A549 (cell line): ENCODE measurements around the gene MYLK2. TPM values are rescaled to one million over a fixed set of nuclear protein-coding genes. Genes with fewer than 3 reads are reported as not detected.

ENCODE experiments used
- ATAC-seq, 2 experiments: fragments of 200-7000 bp in 1 of 2; fragments of >200 bp in 1 of 2; cut with Nextera tagmentation in 1 of 2; cut with Tn5 transposase in 1 of 2; 3 replicates each; pipeline versions ENCODE4 v1.8.0 to v1.9.1; 2018 to 2020; ENCODE audit warnings: mild to moderate bottlenecking in 1 of 2, moderate library complexity in 1 of 2
- CTCF ChIA-PET: fragments of 300-600 bp; sonication (Branson Sonifier 250); formaldehyde crosslinking; extraction: SDS; loops from one replicate; lab custom pipeline; 2021; ENCODE audit warnings: antibody characterized with exemption, inconsistent platforms; lab: Yijun Ruan, JAX
- POLR2A ChIA-PET: fragments of 350-600 bp; formaldehyde crosslinking; extraction: SDS; loops from one replicate; lab custom pipeline; 2021; ENCODE audit warnings: antibody characterized with exemption, inconsistent platforms; lab: Yijun Ruan, JAX
- DNase-seq, 2 experiments: peaks; one replicate each; pipeline versions ENCODE4 v3.0.0 to v3.0.0-alpha.2; 2011 to 2016; ENCODE audit warnings: low read depth in 1 of 2, low spot score in 1 of 2
- FAIRE-seq: peaks from 2 replicates; lab custom pipeline; 2011; peaks lifted over from hg19 to GRCh38; lab: Jason Lieb, UNC
- H3K27ac ChIP-seq, 2 experiments: fragments of >200 bp; sonication (Bioruptor Twin); formaldehyde crosslinking; 3 replicates each; pipeline ENCODE4 v1.5.1; 2016 to 2017
- H3K4me1 ChIP-seq: fragments of >200 bp; sonication (Bioruptor Twin); formaldehyde crosslinking; 3 replicates; pipeline ENCODE4 v1.6.1; 2016
- H3K4me2 ChIP-seq: fragments of >200 bp; sonication (Bioruptor Twin); formaldehyde crosslinking; 3 replicates; pipeline ENCODE4 v1.6.1; 2016
- H3K4me3 ChIP-seq: fragments of >200 bp; sonication (Bioruptor Twin); formaldehyde crosslinking; 3 replicates; pipeline ENCODE4 v1.5.1; 2016
- H3K9me3 ChIP-seq: fragments of >200 bp; sonication (Bioruptor Twin); formaldehyde crosslinking; 3 replicates; pipeline ENCODE4 v1.6.1; 2016
- CHD2 ChIP-seq: fragments of 150-350 bp; IDR thresholded peaks from 2 replicates; pipeline ENCODE4 v1.6.1; 2014; ENCODE audit warnings: low read length; ENCODE audit not compliant: partially characterized antibody
- CHD4 ChIP-seq: fragments of 200-600 bp; sonication (generic); IDR thresholded peaks from 2 replicates; pipeline ENCODE4 v1.6.1; 2016; ENCODE audit warnings: antibody characterized with exemption, mild to moderate bottlenecking, borderline replicate concordance
- EHF ChIP-seq: fragments of 250-450 bp; sonication (Bioruptor Pico); IDR thresholded peaks from 2 replicates; pipeline ENCODE4 v1.5.0; 2020; ENCODE audit warnings: mild to moderate bottlenecking
- EHMT2 ChIP-seq: fragments of 200-600 bp; sonication (generic); IDR thresholded peaks from 2 replicates; pipeline ENCODE4 v1.6.1; 2016; ENCODE audit warnings: antibody characterized with exemption, low read depth, mild to moderate bottlenecking, moderate library complexity
- EP300 ChIP-seq, 2 experiments: fragments of >200 bp; sonication (Bioruptor Twin); formaldehyde crosslinking; IDR thresholded peaks; 2 replicates in 1 of 2; 3 replicates in 1 of 2; pipeline ENCODE4 v1.6.1; 2016 to 2017
- ESRRA ChIP-seq: fragments of 150-350 bp; IDR thresholded peaks from 2 replicates; pipeline ENCODE4 v1.6.1; 2014; ENCODE audit warnings: mild to moderate bottlenecking, low read length, borderline replicate concordance
- HOXB5 ChIP-seq: fragments of 250-450 bp; sonication (Bioruptor Pico); IDR thresholded peaks from 2 replicates; pipeline ENCODE4 v1.5.0; 2020; ENCODE audit warnings: mild to moderate bottlenecking, moderate library complexity
- JUN ChIP-seq, 2 experiments: fragments of >200 bp; sonication (Bioruptor Twin); formaldehyde crosslinking; IDR thresholded peaks; 2 replicates in 1 of 2; 3 replicates in 1 of 2; pipeline ENCODE4 v1.6.1; 2016 to 2017
- KDM1A ChIP-seq: fragments of 200-600 bp; sonication (generic); IDR thresholded peaks from 2 replicates; pipeline ENCODE4 v1.6.1; 2016; ENCODE audit warnings: low read depth, mild to moderate bottlenecking
- MAFK ChIP-seq: fragments of 450-650 bp; IDR thresholded peaks from 2 replicates; pipeline ENCODE4 v1.6.1; 2014; ENCODE audit not compliant: partially characterized antibody
- MAZ ChIP-seq: fragments of 150-350 bp; IDR thresholded peaks from 2 replicates; pipeline ENCODE4 v1.6.1; 2014; ENCODE audit warnings: antibody characterized with exemption, low read depth, low read length, borderline replicate concordance
- MYC ChIP-seq: IDR thresholded peaks from 2 replicates; pipeline ENCODE4 v1.6.1; 2012; ENCODE audit warnings: mild to moderate bottlenecking, inconsistent platforms, low read length, improper control_type of control experiment, borderline replicate concordance
- NFE2L2 ChIP-seq: fragments of 150-350 bp; conservative IDR thresholded peaks from 2 replicates; pipeline ENCODE4 v1.6.1; 2014; ENCODE audit warnings: low read length
- PHF8 ChIP-seq: fragments of 200-600 bp; sonication (generic); IDR thresholded peaks from 2 replicates; pipeline ENCODE4 v1.6.1; 2016; ENCODE audit warnings: low read depth, mild to moderate bottlenecking, antibody characterized with exemption, moderate library complexity, borderline replicate concordance
- POLR2AphosphoS2 ChIP-seq: conservative IDR thresholded peaks from 2 replicates; pipeline ENCODE4 v1.6.1; 2012; ENCODE audit warnings: low read length, improper control_type of control experiment, inconsistent platforms
- RAD21 ChIP-seq, 2 experiments: fragments of >200 bp in 1 of 2; sonication (Bioruptor Twin) in 1 of 2; formaldehyde crosslinking in 1 of 2; IDR thresholded peaks in 1 of 2; conservative IDR thresholded peaks in 1 of 2; 2 replicates in 1 of 2; 3 replicates in 1 of 2; pipeline ENCODE4 v1.6.1; 2012 to 2018; ENCODE audit warnings: inconsistent platforms in 1 of 2
- SMC3 ChIP-seq: fragments of >200 bp; sonication (Bioruptor Twin); formaldehyde crosslinking; IDR thresholded peaks from 3 replicates; pipeline ENCODE4 v1.6.1; 2018; ENCODE audit warnings: inconsistent platforms
- SREBF2 ChIP-seq: fragments of 450-650 bp; IDR thresholded peaks from 2 replicates; pipeline ENCODE4 v1.6.1; 2014; ENCODE audit warnings: mild to moderate bottlenecking, moderate library complexity
- TFCP2L1 ChIP-seq: fragments of 250-450 bp; sonication (Bioruptor Pico); IDR thresholded peaks from 2 replicates; pipeline ENCODE4 v1.5.0; 2021; ENCODE audit warnings: mild to moderate bottlenecking
- ZC3H11A ChIP-seq: fragments of 450-650 bp; IDR thresholded peaks from 2 replicates; pipeline ENCODE4 v1.6.1; 2014; ENCODE audit warnings: antibody characterized with exemption, mild to moderate bottlenecking
- ZFP36 ChIP-seq: fragments of 450-650 bp; IDR thresholded peaks from 2 replicates; pipeline ENCODE4 v1.6.1; 2014; ENCODE audit warnings: borderline replicate concordance; ENCODE audit not compliant: partially characterized antibody
- ZNF302 ChIP-seq: fragments of 250-450 bp; sonication (Bioruptor Pico); IDR thresholded peaks from 2 replicates; pipeline ENCODE4 v1.9.0; 2021; ENCODE audit warnings: inconsistent platforms, mild to moderate bottlenecking, moderate library complexity
- WGBS: methylation state at CpG from one replicate; pipeline ENCODE4 v1.1.6; 2017; ENCODE audit errors: missing lambda C conversion rate; 5-methylcytosine and 5-hydroxymethylcytosine counted together
- polyA plus RNA-seq, 4 experiments: library from polyadenylated mRNA; depleted of rRNA in 3 of 4; stranded (reverse); fragments of >200 nt; fragmentation: RNase III in 1 of 4; extraction: RNeasy Plus Mini Kit Qiagen cat#74134 plus additional on column Dnase treatment in 1 of 4; gene quantifications; 2 replicates in 3 of 4; 3 replicates in 1 of 4; pipeline ENCODE4 v1.2.3, GENCODE V29; 2011 to 2017
- TF ChIP-seq, protein P1 (sequence below): fragments of >200 bp; sonication (Bioruptor Twin); formaldehyde crosslinking; IDR thresholded peaks from 3 replicates; pipeline ENCODE4 v1.6.1; 2016
- TF ChIP-seq, protein P2 (sequence below): IDR thresholded peaks from 2 replicates; pipeline ENCODE4 v1.6.1; 2012
- TF ChIP-seq, protein P3 (sequence below): fragments of >200 bp; sonication (Bioruptor Twin); formaldehyde crosslinking; IDR thresholded peaks from 3 replicates; pipeline ENCODE4 v1.5.1; 2016

MYLK2 gene
- polyA plus RNA-seq, 2 of the 4 experiments (the other 2 are of a cell fraction), result 0.09 to 0.36 TPM

DNA sequence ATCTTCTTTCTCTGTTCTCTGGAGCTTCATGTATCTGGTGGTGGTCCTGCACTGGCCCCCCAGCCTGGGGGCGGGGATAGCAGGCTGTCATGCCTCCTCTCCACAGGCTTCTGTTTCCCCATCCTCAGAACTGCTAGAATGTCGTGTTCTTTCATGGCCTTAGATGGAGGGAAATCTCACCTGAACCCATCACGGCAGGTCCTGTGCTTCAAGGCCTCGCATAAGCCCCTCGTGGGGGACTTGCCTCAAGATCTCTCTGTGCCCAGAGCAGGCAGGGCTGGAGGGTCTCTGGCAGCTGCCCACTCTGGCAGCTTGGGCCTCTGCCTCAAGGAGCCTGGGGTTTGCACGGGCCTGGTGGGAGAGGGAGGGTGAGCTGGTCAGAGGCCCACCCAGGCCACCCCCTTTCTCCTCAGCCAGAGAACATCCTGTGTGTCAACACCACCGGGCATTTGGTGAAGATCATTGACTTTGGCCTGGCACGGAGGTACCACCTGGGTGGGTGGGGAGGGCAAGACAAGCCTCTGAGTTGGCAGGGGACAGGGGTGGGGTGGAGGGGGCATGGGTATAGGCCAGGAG is 11.3 kb downstream of the MYLK2 start:
- CTCF ChIA-PET, result interaction anchor here (0.8 to 10.8 kb wide), 9 partner anchors 8 to 200 kb away, joined by 3 to 133 read pairs (median 4); partner anchors contain the start of gene FOXS1

DNA sequence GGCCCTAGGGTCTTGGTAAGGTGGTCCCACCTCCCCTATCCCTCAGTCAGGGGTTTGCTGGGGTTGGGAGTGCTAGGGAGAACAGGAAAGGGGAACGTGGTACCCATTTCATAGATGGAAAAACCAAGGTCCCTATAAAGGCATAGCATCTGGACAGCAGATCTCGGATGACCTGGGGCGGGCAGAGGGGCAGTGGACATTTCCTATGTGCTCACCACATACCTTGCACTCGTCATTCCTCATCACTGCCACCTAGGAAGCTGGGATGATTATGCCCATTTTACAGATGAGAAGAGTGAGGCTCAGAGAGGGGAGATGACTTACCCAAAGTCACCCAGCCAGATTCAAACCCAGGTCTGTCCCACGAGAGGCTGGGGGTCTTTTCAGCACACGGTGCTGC is 12.1 kb downstream of the MYLK2 start:
- no peak for DNase-seq
- no peak for FAIRE-seq
- 72% methylated on average over 6 of the region's 6 CpGs for whole genome bisulfite sequencing

More for the DNA sequence above, 11.3 kb downstream of the MYLK2 start:
- Histone ChIP-seq H3K27ac (no peak overlapping the region; a peak in 1 of 6 replicates), H3K4me2 (no peak overlapping the region), H3K4me1 (peaks cover 13% of the 10 kb centered on the region), H3K4me3 (no peak overlapping the region), H3K9me3 (no peaks in the 10 kb centered on the region)
- TF ChIP-seq KDM1A, result no peak
- TF ChIP-seq SMC3, result no peak
- TF ChIP-seq RAD21 (conservative IDR thresholded peaks at IDR 0.05 in 1 of 2, IDR thresholded peaks at IDR 0.05 in 1 of 2), result no peak
- TF ChIP-seq, protein P1, sequence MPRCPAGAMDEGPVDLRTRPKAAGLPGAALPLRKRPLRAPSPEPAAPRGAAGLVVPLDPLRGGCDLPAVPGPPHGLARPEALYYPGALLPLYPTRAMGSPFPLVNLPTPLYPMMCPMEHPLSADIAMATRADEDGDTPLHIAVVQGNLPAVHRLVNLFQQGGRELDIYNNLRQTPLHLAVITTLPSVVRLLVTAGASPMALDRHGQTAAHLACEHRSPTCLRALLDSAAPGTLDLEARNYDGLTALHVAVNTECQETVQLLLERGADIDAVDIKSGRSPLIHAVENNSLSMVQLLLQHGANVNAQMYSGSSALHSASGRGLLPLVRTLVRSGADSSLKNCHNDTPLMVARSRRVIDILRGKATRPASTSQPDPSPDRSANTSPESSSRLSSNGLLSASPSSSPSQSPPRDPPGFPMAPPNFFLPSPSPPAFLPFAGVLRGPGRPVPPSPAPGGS, result no peak
- no peak for TF ChIP-seq MAFK
- no peak for TF ChIP-seq HOXB5
- TF ChIP-seq, protein P2, sequence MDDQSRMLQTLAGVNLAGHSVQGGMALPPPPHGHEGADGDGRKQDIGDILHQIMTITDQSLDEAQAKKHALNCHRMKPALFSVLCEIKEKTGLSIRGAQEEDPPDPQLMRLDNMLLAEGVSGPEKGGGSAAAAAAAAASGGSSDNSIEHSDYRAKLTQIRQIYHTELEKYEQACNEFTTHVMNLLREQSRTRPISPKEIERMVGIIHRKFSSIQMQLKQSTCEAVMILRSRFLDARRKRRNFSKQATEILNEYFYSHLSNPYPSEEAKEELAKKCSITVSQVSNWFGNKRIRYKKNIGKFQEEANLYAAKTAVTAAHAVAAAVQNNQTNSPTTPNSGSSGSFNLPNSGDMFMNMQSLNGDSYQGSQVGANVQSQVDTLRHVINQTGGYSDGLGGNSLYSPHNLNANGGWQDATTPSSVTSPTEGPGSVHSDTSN, result no peak
- TF ChIP-seq ZC3H11A, result no peak
- no peak for TF ChIP-seq POLR2AphosphoS2
- TF ChIP-seq EHMT2, result no peak
- TF ChIP-seq CHD2, result no peak
- TF ChIP-seq MAZ, result no peak
- TF ChIP-seq ESRRA, result no peak
- TF ChIP-seq JUN (IDR thresholded peaks at IDR 0.05), result no peak
- ATAC-seq (no peak), FAIRE-seq (no peak), DNase-seq (no peak)
- WGBS, result 88% methylated on average over 6 of the region's 8 CpGs
- POLR2A ChIA-PET, result no interaction called here

DNA sequence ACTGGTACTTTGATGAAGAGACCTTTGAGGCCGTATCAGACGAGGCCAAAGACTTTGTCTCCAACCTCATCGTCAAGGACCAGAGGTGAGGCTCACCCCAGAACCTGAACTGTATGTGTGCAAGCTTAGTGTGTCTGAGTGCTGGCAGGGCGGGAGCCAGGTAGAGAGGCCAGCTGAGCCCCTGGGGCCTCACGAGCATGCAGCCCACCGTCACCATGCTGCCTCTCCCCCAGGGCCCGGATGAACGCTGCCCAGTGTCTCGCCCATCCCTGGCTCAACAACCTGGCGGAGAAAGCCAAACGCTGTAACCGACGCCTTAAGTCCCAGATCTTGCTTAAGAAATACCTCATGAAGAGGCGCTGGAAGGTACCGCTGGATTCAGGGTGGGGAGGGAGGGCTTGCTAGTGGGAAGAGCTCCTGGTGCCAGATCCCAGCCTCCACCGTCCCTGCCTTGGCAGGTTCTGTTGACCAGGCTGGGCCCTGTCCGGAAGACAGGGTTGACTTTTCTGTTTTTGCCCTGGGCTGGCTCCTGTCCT is 12.7 kb downstream of the MYLK2 start:
- peaks cover 26% of the 10 kb centered on the region for H3K4me1 ChIP-seq
- no peak for TF ChIP-seq PHF8
- TF ChIP-seq NFE2L2, result no peak
- TF ChIP-seq ZNF302 (CRISPR knock-in tag), result no peak
- TF ChIP-seq, protein P1, result no peak
- no peak for TF ChIP-seq CHD4
- TF ChIP-seq ZFP36, result no peak
- TF ChIP-seq SREBF2, result no peak
- TF ChIP-seq ZC3H11A, result no peak
- no peak for TF ChIP-seq CHD2
- TF ChIP-seq, protein P2, result no peak
- no peak for TF ChIP-seq MYC
- TF ChIP-seq RAD21 (conservative IDR thresholded peaks at IDR 0.05 in 1 of 2, IDR thresholded peaks at IDR 0.05 in 1 of 2), result no peak
- no peak for TF ChIP-seq TFCP2L1
- no peak for TF ChIP-seq EHF
- TF ChIP-seq EP300 (IDR thresholded peaks at IDR 0.05), result no peak
- TF ChIP-seq, protein P3, sequence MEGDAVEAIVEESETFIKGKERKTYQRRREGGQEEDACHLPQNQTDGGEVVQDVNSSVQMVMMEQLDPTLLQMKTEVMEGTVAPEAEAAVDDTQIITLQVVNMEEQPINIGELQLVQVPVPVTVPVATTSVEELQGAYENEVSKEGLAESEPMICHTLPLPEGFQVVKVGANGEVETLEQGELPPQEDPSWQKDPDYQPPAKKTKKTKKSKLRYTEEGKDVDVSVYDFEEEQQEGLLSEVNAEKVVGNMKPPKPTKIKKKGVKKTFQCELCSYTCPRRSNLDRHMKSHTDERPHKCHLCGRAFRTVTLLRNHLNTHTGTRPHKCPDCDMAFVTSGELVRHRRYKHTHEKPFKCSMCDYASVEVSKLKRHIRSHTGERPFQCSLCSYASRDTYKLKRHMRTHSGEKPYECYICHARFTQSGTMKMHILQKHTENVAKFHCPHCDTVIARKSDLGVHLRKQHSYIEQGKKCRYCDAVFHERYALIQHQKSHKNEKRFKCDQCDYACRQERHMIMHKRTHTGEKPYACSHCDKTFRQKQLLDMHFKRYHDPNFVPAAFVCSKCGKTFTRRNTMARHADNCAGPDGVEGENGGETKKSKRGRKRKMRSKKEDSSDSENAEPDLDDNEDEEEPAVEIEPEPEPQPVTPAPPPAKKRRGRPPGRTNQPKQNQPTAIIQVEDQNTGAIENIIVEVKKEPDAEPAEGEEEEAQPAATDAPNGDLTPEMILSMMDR, result no peak
- WGBS, result 87% methylated on average over 15 of the region's 17 CpGs
- no peak overlapping the region for H3K4me3 ChIP-seq
- FAIRE-seq (no peak), ATAC-seq (no peak), DNase-seq (no peak)
- no peak overlapping the region for H3K4me2 ChIP-seq
- ChIA-PET POLR2A (no interaction called here), CTCF (interaction anchor here (1.0 to 10.8 kb wide), 8 partner anchors 9 to 199 kb away, joined by 3 to 133 read pairs (median 14); partner anchors contain the start of gene FOXS1)
- no peaks in the 10 kb centered on the region for H3K9me3 ChIP-seq
- 0 out of 6 replicates have a peak overlapping the region, but pooled peaks of 1 of the 2 experiments have one; percentile 14 for H3K27ac ChIP-seq

More for the DNA sequence above, 12.1 kb downstream of the MYLK2 start:
- H3K4me3 ChIP-seq, result no peak overlapping the region
- peak overlapping the region in 1 of 2 experiments; percentile 7; a peak in 1 of 6 replicates for H3K27ac ChIP-seq
- ATAC-seq, result no peak
- H3K9me3 ChIP-seq, result no peaks in the 10 kb centered on the region
- peaks cover 20% of the 10 kb centered on the region for H3K4me1 ChIP-seq
- POLR2A ChIA-PET, result no interaction called here
- TF ChIP-seq HOXB5 (no peak), KDM1A (peak; percentile 57; the same call in 1 of the 2 replicates)
- CTCF ChIA-PET, result interaction anchor here (1.1 to 10.8 kb wide), 7 partner anchors 9 to 200 kb away, joined by 3 to 133 read pairs (median 25); partner anchors contain the start of gene FOXS1
- H3K4me2 ChIP-seq, result no peak overlapping the region
